ENCODE measurements around the gene GZMM.
A peak's percentile ranks its signal among the peaks of the same experiment; 100 is the strongest.

The GZMM gene

DNA sequence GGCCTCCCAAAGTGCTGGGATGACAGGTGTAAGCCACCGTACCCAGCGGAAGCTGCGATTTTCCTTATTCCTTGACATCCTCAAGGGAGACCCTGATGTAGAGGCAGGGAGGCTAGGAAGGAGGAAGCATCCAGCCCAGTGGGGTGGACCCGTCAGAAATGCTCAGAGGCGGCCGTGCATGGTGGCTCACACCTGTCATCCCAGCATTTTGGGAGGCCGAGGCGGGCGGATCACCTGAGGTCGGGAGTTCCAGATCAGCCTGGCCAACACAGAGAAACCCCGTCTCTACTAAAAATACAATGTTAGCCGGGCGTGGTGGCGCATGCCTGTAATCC is 11.6 kb downstream of the GZMM start:
- DNase-seq (ENCODE audit: insufficient read length) (no peak), FAIRE-seq (no peak)
- TF ChIP-seq POLR2AphosphoS5 (IDR thresholded peaks at IDR 0.05; ENCODE audit: low read depth, low read length) (no peak), TAF1 (IDR thresholded peaks at IDR 0.05; ENCODE audit: borderline replicate concordance, low read depth, low read length) (no peak), POLR2A (IDR thresholded peaks at IDR 0.05; ENCODE audit: low read depth, low read length) (no peak)

DNA sequence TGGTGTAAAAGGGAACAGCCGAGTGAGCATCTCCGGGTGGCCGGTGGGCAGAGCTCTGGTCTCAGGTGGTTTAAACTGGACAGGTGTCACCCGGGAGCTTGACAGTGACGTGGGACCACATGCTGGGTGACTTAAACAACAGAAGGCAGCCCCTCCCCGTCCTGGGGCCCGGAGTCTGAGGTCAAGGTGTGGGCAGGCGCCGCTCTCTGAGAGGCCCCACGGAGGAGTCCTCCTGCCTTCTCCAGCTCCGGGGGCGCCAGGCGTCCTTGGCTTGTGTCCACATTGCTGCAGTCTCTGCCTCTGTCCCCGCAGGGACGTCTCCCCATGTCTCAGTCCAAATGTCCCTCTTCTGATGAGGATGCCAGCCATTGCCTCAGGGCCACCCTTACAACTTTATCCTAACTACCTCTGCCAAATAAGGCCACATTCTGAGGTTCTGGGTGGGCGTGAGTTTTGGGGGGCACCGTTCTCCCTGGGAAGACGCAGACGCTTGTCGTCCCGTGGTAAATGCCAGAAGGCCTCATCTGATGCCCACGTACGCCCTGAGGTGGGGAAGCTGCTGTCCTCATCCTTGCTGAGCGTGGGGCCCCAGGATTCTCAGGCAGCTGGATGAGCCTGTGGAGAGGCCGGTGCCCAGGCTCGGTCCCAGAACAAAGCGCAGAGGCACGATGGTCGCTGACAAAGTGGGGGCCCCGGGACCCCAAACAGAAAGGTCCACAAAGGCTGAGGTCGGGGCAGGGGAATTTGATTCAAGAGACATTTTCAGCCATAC is 12.9 kb downstream of the GZMM start:
- TF ChIP-seq POLR2A (IDR thresholded peaks at IDR 0.05; ENCODE audit: low read depth, low read length) (no peak), TAF1 (IDR thresholded peaks at IDR 0.05; ENCODE audit: borderline replicate concordance, low read depth, low read length) (no peak), POLR2AphosphoS5 (IDR thresholded peaks at IDR 0.05; ENCODE audit: low read depth, low read length) (no peak)
- FAIRE-seq: no peak
- DNase-seq (ENCODE audit: insufficient read length): no peak

DNA sequence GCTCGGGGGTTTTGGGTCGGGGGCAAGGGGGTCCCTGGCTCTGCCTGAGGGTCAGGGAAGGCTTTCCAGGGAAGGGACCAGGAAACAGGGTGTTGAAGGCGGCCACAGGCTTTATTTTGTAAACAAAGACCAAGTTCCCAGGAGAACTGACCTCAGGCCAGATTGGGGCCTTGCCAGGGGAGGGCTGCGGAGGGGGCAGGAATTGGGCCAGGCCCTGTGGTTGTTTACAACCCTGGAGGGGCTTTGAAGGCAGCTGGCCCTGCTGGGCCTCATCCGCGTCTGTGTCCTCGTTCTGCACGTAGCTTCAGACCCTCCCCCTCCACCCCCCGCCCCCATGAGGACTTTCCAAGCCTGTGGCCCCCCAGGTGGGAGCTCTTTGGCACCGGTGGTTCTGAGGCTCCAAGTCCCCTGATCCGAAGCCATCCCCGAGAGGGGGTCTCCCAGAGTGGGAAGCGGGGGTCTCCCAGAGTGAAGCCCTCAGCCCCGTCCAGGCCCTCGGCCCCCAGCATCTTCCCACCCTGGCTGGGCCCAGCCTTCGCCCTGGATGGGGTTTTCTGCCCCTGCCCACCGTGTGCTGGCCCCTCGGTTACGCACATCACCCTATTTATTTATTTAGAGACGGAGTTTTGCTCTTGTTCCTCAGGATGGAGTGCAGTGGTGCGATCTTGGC is 15.1 kb downstream of the GZMM start:
- DNase-seq (ENCODE audit: insufficient read length) (no peak), FAIRE-seq (no peak)
- TF ChIP-seq TAF1 (IDR thresholded peaks at IDR 0.05; ENCODE audit: borderline replicate concordance, low read depth, low read length): no peak

DNA sequence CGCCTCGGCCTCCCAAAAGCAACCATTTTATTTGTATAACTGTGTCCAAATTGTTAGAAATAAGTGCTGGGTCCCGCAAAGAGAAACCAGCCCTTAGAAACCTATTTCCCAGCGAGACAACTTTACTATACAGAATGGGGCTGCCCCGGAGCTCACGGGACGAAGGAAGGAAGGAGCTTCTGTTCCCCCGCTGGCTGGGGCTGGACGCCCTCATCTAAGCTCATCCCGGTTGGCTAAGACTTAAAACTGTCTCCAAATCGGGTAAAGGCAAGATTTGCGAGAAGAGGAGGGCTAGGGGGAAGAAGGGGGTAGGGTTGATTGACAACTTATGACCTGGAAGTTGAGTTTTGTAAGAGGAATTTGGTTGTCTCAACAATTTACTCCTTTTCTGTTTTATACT is 16.3 kb downstream of the GZMM start:
- TF ChIP-seq POLR2AphosphoS5 (IDR thresholded peaks at IDR 0.05; ENCODE audit: low read depth, low read length): no peak
- DNase-seq (ENCODE audit: insufficient read length) (no peak), FAIRE-seq (no peak)

DNA sequence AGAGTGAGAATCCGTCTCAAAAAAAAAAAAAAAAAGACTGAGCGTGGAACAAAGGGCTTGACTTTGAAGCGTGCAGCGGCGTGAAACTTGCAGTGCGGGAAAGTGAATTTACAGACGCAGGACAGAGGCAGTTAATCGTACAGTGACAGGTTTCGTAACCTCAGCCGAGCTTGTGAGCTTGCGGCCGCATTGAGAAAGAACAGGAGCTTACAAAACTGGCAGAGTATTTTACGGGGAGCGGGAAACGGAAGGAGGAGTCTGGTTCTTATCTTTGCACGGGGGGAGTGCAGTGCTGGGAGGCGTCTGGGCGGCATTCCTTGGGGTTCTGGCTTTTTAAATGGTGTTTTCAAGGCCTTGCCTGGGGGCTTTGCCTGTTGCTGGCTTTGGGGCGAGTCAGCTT is 22.6 kb downstream of the GZMM start:
- DNase-seq (ENCODE audit: insufficient read length): no peak
- TF ChIP-seq POLR2AphosphoS5 (IDR thresholded peaks at IDR 0.05; ENCODE audit: low read depth, low read length) (no peak), TAF1 (IDR thresholded peaks at IDR 0.05; ENCODE audit: borderline replicate concordance, low read depth, low read length) (no peak), POLR2A (IDR thresholded peaks at IDR 0.05; ENCODE audit: low read depth, low read length) (no peak)
- FAIRE-seq: no peak

DNA sequence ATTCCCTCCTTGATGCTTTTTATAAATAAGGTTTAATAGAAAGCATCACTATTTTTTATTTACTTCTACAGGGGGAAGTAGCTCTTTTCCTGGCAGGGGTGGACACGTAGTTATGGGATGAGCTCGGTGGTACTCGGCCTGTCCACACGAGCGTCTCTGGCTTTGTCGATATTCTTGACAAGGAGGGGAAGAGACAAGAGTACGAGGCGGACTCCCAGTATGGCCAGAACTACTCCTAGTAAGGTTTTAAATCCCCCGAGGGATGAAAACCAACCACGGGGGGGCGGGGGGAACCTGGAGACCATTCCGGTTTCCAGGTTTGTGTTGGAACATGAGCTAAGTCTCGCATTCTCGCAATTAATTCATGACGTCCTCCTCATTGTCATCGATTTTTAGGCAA is 23.0 kb downstream of the GZMM start:
- TF ChIP-seq TAF1 (IDR thresholded peaks at IDR 0.05; ENCODE audit: borderline replicate concordance, low read depth, low read length) (no peak), POLR2A (IDR thresholded peaks at IDR 0.05; ENCODE audit: low read depth, low read length) (no peak), POLR2AphosphoS5 (IDR thresholded peaks at IDR 0.05; ENCODE audit: low read depth, low read length) (no peak)
- DNase-seq (ENCODE audit: insufficient read length) (no peak), FAIRE-seq (no peak)

DNA sequence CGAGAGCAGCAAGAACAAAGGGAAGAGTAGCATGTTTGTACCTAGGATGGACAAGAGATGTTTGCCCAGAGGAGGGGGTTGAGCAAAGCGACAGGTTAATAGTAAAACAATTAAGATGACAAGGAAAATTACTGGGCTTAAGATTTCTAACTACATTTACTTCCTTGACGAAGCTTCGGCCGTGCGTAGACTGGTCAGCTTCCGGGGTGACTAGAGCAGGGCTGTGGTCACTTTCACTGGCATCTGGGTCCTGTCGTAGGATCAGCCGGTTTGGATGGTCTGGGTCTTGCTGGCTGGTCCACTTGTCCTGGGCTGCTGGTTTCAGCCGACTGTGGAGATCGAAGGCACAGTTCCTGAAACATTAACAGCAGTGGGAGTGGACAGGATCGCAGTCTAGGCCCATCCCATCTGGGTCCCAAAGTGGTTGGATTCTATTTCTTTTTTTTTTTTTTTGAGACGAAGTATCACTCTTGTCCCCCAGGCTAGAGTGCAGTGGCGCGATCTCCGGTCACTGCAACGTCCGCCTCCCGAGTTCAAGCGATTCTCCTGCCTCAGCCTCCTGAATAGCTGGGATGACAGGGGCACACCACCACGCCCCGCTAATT is 23.5 kb downstream of the GZMM start:
- DNase-seq (ENCODE audit: insufficient read length): no peak
- TF ChIP-seq POLR2AphosphoS5 (IDR thresholded peaks at IDR 0.05; ENCODE audit: low read depth, low read length) (no peak), TAF1 (IDR thresholded peaks at IDR 0.05; ENCODE audit: borderline replicate concordance, low read depth, low read length) (no peak), POLR2A (IDR thresholded peaks at IDR 0.05; ENCODE audit: low read depth, low read length) (no peak)
- no peak for FAIRE-seq

DNA sequence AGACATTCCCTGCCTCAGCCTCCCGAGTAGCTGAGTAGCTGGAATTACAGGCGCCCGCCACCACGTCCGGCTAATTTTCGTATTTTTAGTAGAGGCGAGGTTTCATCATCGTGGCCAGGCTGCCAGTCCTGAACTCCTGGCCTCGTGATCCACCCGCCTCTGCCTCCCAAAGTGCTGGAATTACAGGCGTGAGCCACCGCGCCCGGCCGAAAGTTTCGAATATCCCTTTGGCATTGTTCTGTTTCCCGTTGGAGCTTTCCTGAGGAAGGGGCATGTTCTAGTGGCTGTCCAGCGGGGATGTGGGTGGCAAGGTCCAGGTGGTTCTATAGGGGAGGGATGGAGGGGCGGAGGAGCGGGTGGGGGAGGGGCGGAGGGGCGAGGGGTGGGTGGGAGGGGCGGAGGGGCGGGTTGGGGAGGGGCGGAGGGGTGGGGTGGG is 26.4 kb downstream of the GZMM start:
- no peak for TF ChIP-seq TAF1 (IDR thresholded peaks at IDR 0.05; ENCODE audit: borderline replicate concordance, low read depth, low read length)
- no peak for TF ChIP-seq POLR2AphosphoS5 (IDR thresholded peaks at IDR 0.05; ENCODE audit: low read depth, low read length)
- TF ChIP-seq POLR2A (IDR thresholded peaks at IDR 0.05; ENCODE audit: low read depth, low read length): no peak
- FAIRE-seq (no peak), DNase-seq (ENCODE audit: insufficient read length) (no peak)

DNA sequence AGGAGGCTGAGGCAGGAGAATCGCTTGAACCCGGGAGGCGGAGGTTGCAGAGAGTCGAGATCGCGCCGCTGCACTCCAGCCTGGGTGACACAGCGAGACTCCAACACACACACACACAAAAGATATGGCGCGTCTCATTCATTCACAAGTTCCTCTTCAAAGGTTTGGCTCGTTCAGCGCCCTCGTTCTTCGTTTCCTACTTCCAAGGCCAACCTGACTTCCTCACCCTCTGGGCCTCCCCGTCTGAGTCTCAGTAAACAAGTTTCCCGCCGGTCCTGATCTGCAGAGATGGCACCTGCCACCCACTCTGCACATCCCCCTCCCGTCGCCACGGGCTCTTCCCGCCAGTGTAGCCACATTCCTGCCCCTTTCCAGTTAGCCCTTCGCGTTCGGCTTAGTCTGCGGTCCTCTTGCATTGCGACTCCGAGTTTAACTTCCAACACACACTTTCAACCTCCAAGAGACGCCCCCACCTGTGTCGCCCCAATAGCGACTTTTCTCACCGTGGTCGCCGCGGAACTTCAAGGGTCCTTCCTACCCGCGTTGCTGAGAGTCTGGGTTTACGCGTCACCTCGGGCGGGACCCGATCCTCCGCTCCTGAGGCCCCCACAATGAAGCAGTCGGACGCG is 27.2 kb downstream of the GZMM start:
- FAIRE-seq (peak; percentile 24), DNase-seq (ENCODE audit: insufficient read length) (no peak)
- no peak for TF ChIP-seq TAF1 (IDR thresholded peaks at IDR 0.05; ENCODE audit: borderline replicate concordance, low read depth, low read length)
- TF ChIP-seq POLR2A (IDR thresholded peaks at IDR 0.05; ENCODE audit: low read depth, low read length): no peak; the same call in 1 of the 2 replicates
- TF ChIP-seq POLR2AphosphoS5 (IDR thresholded peaks at IDR 0.05; ENCODE audit: low read depth, low read length): no peak

DNA sequence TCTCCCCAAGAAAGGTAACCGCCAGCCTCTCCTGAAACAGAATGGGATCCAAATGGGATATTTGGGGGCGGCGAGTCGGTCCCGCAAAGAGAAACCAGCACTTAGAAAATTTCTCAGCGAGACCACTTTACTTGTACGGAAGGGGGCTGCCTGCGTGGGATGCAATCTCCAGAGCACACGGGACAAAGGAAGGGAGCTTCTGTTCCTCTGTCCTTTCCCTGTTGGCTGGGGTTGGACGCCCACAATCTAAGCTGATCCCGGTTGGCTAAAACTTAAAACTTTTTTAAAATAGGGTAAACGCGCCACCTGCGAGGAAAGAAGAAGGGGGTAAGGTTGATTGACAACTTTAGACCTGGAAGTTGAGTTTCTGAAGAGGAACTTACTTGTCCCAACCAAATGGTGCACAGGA is 27.7 kb downstream of the GZMM start:
- DNase-seq (ENCODE audit: insufficient read length) (no peak), FAIRE-seq (no peak)
- TF ChIP-seq TAF1 (IDR thresholded peaks at IDR 0.05; ENCODE audit: borderline replicate concordance, low read depth, low read length) (no peak), POLR2A (IDR thresholded peaks at IDR 0.05; ENCODE audit: low read depth, low read length) (no peak), POLR2AphosphoS5 (IDR thresholded peaks at IDR 0.05; ENCODE audit: low read depth, low read length) (no peak)

DNA sequence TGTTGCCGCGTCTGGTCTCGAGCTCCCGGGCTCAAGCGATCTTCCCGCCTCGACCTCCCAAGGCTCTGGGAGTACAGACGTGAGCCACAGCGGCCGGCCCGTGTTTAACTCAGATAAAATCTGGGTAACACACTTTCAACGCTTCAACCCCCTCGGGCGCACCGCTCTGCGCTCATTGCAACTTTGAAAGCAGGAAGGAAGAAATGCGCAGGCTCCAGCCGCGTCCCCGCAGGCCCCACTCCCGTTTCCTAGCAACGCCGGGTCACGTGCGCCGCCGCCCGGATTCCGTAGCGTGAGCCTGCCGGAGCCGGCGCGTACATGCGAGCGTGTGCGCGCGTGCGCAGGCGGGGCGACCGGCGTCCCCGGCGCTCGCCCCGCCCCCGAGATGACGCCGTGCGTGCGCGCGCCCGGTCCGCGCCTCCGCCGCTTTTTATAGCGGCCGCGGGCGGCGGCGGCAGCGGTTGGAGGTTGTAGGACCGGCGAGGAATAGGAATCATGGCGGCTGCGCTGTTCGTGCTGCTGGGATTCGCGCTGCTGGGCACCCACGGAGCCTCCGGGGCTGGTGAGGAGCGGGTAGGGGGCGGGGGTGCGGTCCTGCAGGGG is 28.4 kb downstream of the GZMM start, which contains the start of gene BSG:
Gene BSG, plus strand, starts transcription at position 457 of the 603 bp plus-strand sequence. Its CDS starts 39 bp downstream, at position 496.
- FAIRE-seq (peak; percentile 98), DNase-seq (ENCODE audit: insufficient read length) (peak; percentile 98)
- TF ChIP-seq TAF1 (IDR thresholded peaks at IDR 0.05; ENCODE audit: borderline replicate concordance, low read depth, low read length): peak; percentile 90
- TF ChIP-seq POLR2A (IDR thresholded peaks at IDR 0.05; ENCODE audit: low read depth, low read length): peak; percentile 99
- TF ChIP-seq POLR2AphosphoS5 (IDR thresholded peaks at IDR 0.05; ENCODE audit: low read depth, low read length): peak; percentile 98
